ENCODE results near the gene RPL11.

DNA sequence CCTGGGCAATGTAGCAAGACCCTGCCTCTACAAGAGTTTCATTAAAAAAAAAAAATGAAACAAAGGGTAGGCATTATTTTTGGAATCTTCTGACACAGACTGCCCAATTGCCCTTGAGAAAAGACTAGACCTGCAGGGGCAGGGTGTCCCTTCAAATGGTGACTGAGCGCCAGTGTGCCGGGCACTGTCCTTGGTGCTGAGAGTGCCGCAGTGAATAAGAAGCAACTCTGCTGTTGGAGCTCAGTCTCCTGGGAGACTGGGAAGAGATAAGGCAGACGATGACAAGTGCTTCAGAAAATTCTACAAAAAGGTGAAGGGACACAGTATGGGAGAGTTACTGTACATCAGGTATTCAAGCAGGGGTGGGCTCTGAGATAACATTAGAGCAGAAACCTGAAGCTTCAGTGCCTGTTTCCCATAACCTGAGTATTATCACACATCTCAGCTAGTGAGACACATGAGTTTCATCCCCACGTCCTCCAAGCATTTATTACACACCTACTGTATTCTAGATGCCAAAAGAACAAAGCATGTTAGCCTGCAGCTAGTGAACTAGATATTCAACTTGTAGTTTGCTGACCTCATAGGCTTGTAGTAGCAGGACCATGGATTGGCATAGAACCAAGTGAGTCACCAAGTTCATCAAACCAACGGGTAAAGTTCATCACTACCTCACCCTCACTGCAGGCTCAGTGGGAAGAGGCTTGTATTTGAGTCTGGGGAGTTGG lies 18.4 kb upstream of the RPL11 start:
- TF ChIP-seq CTCF (IDR thresholded peaks at IDR 0.05) = no peak
- TF ChIP-seq POLR2A (IDR thresholded peaks at IDR 0.05) = no peak
